Measurements from ENCODE around the gene C1QTNF5. TPM values are rescaled to one million over a fixed set of nuclear protein-coding genes. Genes with fewer than 3 reads are reported as not detected.

Gene C1QTNF5
- total RNA-seq, 1 experiment from 2014 or later = not detected

DNA sequence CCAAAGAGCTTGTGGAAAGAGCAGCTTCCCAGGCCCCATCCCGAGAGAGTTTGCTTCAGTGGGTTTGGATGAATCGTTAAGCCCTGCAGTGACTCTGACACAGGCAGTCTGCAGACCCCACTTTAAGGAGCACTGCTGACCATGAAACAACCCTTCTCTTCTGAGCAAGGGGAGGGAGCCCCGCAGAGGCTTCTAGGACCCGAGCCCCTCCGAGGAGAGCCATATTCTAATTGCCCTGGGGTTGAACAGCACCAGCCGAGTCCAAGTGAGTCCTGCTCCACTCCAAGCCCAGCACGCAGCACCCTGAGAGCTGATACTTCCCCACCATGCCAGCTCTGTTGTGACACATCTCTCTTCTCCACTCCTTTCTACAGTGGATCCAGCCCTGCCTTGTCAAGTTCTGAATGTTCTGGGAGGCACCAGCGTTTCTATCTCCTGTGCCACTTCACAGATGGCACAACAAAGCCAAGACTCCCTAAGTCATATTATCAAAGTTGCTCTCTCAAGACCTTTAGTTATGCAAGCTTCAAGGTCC is 30.5 kb upstream of the C1QTNF5 start:
- POLR2A ChIA-PET = no interaction called here

GRCh38 chr11:119370486-119371046 is 29.9 kb upstream of the C1QTNF5 start:
- Histone ChIP-seq H3K27me3 (ENCODE audit: control insufficient read depth, insufficient read depth, low read length) (no peaks in the 10 kb centered on the region), H3K4me3 (ENCODE audit: low read depth in 2 of 2, low read length in 2 of 2) (no peak overlapping the region), H3K4me1 (ENCODE audit: control insufficient read depth, insufficient read depth, low read length) (peaks cover 8% of the 10 kb centered on the region), H3K36me3 (ENCODE audit: control insufficient read depth, insufficient read depth, low read length) (no peaks in the 10 kb centered on the region), H3K27ac (ENCODE audit: low read length) (no peak overlapping the region), H3K9me3 (ENCODE audit: control insufficient read depth, insufficient read depth, low read depth, low read length) (no peaks in the 10 kb centered on the region)
- ATAC-seq = no peak
- intact Hi-C loops (cut with micrococcal nuclease; ENCODE audit: unreplicated experiment) = loop anchor here (5.0 kb wide), 1 partner anchor 33 kb away; no protein-coding TSS in a partner anchor
- in situ Hi-C loops (cut with HindIII; ENCODE audit: low pct_unique_long_range_greater_than_20kb, low sequenced_read_pairs) = no loop called here
- no TSS peak for BruUV-seq (replicated peaks)
- TF ChIP-seq REST (IDR thresholded peaks at IDR 0.05; ENCODE audit: insufficient read depth in 1 of 2, low read depth in 2 of 2, low read length in 1 of 2) (no peak), POLR2AphosphoS5 (IDR thresholded peaks at IDR 0.05; ENCODE audit: low read depth, low read length) (no peak), SIN3A (IDR thresholded peaks at IDR 0.05; ENCODE audit: borderline replicate concordance, insufficient read depth, low read depth, low read length) (no peak), TCF7L2 (IDR thresholded peaks at IDR 0.05; ENCODE audit: low read depth, low read length) (no peak), CTCF (IDR thresholded peaks at IDR 0.05) (no peak)
- no peak for DNase-seq (ENCODE audit: low read depth, low spot score)
- ChIA-PET CTCF (interaction anchor here (1.0 to 1.5 kb wide), 2 partner anchors 32 to 104 kb away, joined by 3 to 6 read pairs; no protein-coding TSS in a partner anchor), POLR2A (no interaction called here)

More for the DNA sequence above, 30.5 kb upstream of the C1QTNF5 start:
- Histone ChIP-seq H3K27me3 (ENCODE audit: control insufficient read depth, insufficient read depth, low read length) (no peaks in the 10 kb centered on the region), H3K4me3 (ENCODE audit: low read depth in 2 of 2, low read length in 2 of 2) (no peak overlapping the region), H3K9me3 (ENCODE audit: control insufficient read depth, insufficient read depth, low read depth, low read length) (no peaks in the 10 kb centered on the region), H3K4me1 (ENCODE audit: control insufficient read depth, insufficient read depth, low read length) (peaks cover 9% of the 10 kb centered on the region), H3K36me3 (ENCODE audit: control insufficient read depth, insufficient read depth, low read length) (no peaks in the 10 kb centered on the region), H3K27ac (ENCODE audit: low read length) (no peak overlapping the region)
- no TSS peak for BruUV-seq (replicated peaks)
- CTCF ChIA-PET = interaction anchor here (0.6 to 1.5 kb wide), 3 partner anchors 12 to 104 kb away, joined by 3 to 6 read pairs (median 6); no protein-coding TSS in a partner anchor
- ATAC-seq (no peak), DNase-seq (ENCODE audit: low read depth, low spot score) (no peak)
- in situ Hi-C loops (cut with HindIII; ENCODE audit: low pct_unique_long_range_greater_than_20kb, low sequenced_read_pairs) = no loop called here
- TF ChIP-seq CTCF (IDR thresholded peaks at IDR 0.05) = no peak
- TF ChIP-seq POLR2AphosphoS5 (IDR thresholded peaks at IDR 0.05; ENCODE audit: low read depth, low read length) = no peak
- no peak for TF ChIP-seq TCF7L2 (IDR thresholded peaks at IDR 0.05; ENCODE audit: low read depth, low read length)
- no peak for TF ChIP-seq SIN3A (IDR thresholded peaks at IDR 0.05; ENCODE audit: borderline replicate concordance, insufficient read depth, low read depth, low read length)
- no peak for TF ChIP-seq REST (IDR thresholded peaks at IDR 0.05; ENCODE audit: insufficient read depth in 1 of 2, low read depth in 2 of 2, low read length in 1 of 2)
- intact Hi-C loops (cut with micrococcal nuclease; ENCODE audit: unreplicated experiment) = loop anchor here (5.0 kb wide), 1 partner anchor 34 kb away; no protein-coding TSS in a partner anchor
